Right lobe of liver (tissue), 4 donors: Measurements from ENCODE around the gene TMC1.
"Not testable (repeated sequence)": the region's sequence is repeated elsewhere in the genome, so short reads cannot be mapped to it uniquely, and the experiment has no call there.

ENCODE experiments used
- POLR2A ChIP-seq: fragments of 450-650 bp; IDR thresholded peaks from one replicate; pipeline ENCODE4 v1.6.1; 2017; ENCODE audit warnings: antibody characterized with exemption, mild to moderate bottlenecking
- TF ChIP-seq, protein P1 (sequence below), 4 donors: fragments of 200-600 bp in 3 of 4; fragments of 450-650 bp in 1 of 4; IDR thresholded peaks; one replicate each; pipeline versions ENCODE4 v1.5.1 to v1.8.0; 2016 to 2022; ENCODE audit warnings: antibody characterized with exemption in 4 of 4, mild to moderate bottlenecking in 2 of 4
- donor health status: DM: no; HTN: no; CAD: no.
- donor health status: DM: no; HTN: no; CAD: no.
- donor health status: DM: no; HTN: yes; CAD: no.

DNA sequence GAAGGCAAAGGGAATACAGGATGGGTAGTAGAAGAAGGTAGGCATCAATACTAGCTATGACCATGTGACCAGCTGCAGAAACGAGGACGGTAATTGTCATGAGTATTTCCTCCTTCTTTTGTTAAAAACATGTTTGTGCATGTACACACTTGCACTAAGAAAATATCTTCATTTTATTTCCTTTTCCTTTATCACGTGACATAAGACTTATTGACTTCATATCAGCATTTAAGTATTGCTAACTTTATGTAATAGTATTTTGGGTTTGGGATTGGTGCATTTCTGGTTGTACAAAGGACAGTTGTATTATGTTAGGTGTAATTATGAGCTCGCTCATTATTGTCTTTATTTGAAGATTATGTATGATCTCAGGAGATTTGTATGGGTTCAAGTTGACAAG, 33.7 kb upstream of the TMC1 start:
- TF ChIP-seq, protein P1, sequence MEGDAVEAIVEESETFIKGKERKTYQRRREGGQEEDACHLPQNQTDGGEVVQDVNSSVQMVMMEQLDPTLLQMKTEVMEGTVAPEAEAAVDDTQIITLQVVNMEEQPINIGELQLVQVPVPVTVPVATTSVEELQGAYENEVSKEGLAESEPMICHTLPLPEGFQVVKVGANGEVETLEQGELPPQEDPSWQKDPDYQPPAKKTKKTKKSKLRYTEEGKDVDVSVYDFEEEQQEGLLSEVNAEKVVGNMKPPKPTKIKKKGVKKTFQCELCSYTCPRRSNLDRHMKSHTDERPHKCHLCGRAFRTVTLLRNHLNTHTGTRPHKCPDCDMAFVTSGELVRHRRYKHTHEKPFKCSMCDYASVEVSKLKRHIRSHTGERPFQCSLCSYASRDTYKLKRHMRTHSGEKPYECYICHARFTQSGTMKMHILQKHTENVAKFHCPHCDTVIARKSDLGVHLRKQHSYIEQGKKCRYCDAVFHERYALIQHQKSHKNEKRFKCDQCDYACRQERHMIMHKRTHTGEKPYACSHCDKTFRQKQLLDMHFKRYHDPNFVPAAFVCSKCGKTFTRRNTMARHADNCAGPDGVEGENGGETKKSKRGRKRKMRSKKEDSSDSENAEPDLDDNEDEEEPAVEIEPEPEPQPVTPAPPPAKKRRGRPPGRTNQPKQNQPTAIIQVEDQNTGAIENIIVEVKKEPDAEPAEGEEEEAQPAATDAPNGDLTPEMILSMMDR (IDR thresholded peaks at IDR 0.05) = not testable (repeated sequence)
- TF ChIP-seq POLR2A = not testable (repeated sequence)
